Erythroblast (primary cell): ENCODE data around the gene ZNF648.

Source experiments
- GATA1 ChIP-seq: IDR thresholded peaks from 2 replicates; pipeline ENCODE4 v1.6.1; 2011; ENCODE audit warnings: low read depth, mild to moderate bottlenecking, control low read depth, low read length, moderate library complexity
- POLR2A ChIP-seq: IDR thresholded peaks from 2 replicates; pipeline ENCODE4 v1.6.1; 2011; ENCODE audit warnings: mild to moderate bottlenecking, low read length

GRCh38 chr1:182086136-182086535 is 24.6 kb upstream of the ZNF648 start:
- TF ChIP-seq POLR2A: no peak
- TF ChIP-seq GATA1: no peak
